IPS-NIHi7 (cell line): ENCODE data around the gene ATM.
"Not testable (repeated sequence)": the region's sequence is repeated elsewhere in the genome, so short reads cannot be mapped to it uniquely, and the experiment has no call there.

Experiments
- DNase-seq: peaks from one replicate; pipeline ENCODE4 v3.0.0; 2012; ENCODE audit warnings: mixed read lengths; ENCODE audit errors: extremely low spot score

ATM gene

GRCh38 chr11:108278546-108278945 lies 55.7 kb downstream of the ATM start:
- peak; percentile 7 for DNase-seq

- no peak for DNase-seq
Observed at GRCh38 chr11:108278954-108279353, 56.1 kb downstream of the ATM start.

DNA sequence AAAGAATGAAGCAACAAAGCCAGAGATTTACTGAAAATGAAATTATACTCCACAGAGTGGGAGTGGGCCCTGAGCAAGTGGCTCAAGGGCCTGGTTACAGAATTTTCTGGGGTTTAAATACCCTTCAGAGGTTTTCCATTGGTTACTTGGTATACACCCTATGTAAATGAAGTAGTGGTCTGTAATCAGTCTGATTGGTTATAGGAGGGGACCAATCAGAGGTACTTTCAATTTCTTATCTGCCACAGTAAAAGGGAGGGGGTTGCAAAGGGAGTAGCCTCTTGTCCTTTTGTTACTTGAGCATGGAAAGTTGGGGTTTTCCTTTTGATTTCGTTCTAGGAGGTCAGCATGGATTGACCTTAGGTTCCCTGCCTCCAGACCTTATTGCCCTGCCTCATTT lies 63.5 kb downstream of the ATM start:
- DNase-seq = no peak

- no peak for DNase-seq
Observed at GRCh38 chr11:108286956-108287355, 64.1 kb downstream of the ATM start.

DNA sequence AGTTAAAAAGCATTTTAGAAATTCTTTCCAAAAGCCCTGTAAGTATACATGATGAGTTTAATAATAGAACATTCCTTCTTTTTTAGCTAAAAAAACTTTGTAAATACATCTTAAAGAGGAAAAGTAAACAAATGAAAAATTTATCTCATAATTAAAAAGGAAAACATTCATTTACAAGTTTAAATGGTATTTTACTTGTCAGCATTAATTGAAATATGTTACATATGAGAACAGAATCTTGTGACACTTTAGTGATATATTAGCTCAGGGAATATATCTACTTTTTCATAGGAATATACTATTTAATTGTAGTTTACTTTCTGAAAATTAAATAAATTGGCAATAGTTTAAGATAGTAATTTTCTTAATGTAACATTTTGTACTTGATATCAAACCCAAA lies 66.2 kb downstream of the ATM start:
- DNase-seq = not testable (repeated sequence)

DNA sequence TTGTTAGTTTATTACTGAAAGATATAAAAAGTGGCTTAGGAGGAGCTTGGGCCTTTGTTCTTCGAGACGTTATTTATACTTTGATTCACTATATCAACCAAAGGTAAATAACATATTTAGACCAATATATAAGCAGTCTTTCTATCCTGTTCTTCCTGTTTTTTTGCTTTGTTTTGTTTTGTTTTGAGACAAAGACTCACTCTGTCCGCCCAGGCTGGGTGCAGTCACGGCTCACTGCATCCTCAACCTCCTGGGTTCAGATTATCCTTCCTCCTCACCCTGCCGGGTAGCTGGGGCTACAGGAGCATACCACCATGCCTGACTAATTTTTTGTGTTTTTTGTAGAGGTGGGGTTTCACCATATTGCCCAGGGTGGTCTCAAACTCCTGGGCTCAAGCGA lies 66.8 kb downstream of the ATM start:
- DNase-seq = no peak

GRCh38 chr11:108293229-108293628 lies 70.4 kb downstream of the ATM start:
- no peak for DNase-seq

DNA sequence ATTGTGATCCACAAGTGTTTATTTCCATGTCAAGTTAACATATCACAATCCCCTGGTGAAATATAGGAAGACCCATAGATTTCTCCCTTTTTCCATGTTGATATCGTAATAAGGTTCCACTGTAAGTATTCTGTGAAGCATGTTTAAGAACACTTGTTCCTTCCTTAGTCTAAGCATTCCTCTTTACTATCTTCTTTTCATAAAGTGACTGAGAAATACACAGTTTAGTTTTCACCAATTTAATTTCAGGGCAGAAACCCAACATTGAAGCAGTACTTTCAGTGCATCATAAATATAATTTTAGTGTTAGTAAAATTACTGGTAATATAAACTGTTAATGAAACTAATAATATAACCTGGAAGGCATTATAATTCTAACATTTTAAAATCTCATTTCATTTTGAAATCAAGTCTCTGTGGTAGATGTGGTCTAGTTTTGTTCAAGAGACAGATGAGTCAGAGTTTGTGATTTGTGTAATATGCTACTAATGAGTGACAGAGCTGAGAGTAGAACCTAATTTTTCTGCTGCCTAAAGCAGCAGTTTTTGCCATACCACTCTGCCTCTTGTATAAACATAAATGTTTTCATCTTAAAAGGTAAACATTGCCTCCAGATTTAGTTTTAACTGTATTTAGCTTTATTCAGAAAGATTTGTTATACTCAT lies 79.4 kb downstream of the ATM start:
- DNase-seq = no peak

DNA sequence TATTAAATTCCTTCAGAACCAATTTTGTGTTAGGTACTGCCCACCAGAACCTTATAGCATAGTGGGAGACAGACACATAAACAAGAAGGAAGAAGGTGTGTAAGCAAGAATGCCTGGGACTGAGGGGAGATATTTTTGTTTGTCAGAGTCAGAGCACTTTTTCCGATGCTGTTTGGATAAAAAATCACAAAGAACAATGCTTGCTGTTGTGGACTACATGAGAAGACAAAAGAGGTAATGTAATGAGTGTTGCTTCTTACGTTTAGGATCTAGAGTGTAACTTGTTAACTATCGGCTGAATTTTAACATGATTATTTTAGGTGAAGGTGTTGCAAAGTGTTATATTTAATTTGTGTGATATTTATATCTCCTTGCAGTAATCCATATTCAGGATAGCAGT lies 84.9 kb downstream of the ATM start:
- DNase-seq = no peak

DNA sequence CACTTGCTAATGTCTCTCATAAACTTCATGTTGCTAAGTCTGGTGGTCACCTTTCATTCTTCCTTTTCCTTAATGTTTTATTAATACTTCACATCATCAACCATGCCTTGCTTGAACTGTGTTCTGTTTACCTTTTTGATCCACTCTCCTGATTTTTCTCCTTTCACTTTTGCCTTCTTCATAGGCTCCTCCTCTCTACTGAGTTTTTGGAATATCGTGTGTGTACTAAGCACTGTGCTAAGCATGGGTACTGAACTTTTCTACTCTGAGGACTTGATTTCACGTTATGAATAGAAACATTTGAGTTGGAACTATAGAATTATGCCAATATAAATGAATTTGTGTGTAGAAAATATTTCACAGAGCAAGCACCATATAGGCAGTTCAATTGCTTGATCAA lies 90.6 kb downstream of the ATM start:
- DNase-seq = no peak

DNA sequence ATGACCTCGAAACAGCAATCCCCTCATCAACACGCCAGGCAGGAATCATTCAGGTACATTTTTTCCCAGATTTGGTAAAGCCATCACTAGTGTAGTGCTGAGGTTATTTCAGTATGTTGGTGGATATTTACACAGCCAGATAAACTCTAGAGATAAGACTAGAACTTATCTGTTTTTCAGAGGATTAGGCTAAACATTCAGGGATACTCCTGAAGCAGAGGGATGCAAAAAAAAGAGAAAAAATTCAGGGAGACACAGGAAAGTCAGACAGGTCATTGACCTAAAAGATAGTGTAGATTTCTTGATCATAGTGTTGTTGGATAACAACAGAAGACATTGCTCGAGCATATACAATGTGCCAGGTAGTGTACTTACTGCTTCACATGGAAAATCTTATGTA lies 93.2 kb downstream of the ATM start:
- no peak for DNase-seq

GRCh38 chr11:108319541-108320145 lies 96.8 kb downstream of the ATM start:
- no peak for DNase-seq

DNA sequence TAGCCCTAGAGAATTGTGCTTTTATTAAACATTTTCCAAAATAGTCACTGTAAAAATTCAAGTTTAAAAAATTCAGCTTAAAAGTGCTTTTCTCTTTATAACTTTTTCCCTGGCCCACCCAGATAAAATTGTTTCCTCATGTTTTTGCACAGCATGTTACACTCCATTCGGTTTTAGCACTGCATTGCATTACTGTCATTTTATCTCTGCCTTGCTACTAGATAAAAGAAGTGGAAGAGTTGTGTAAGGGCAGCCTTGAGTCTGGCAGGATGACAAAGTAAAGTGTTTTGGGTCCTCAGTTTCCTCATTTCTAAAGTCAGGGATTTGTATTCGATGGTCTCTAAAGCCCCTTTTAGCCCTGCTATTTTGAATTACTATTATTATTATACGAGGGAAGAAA lies 99.8 kb downstream of the ATM start:
- no peak for DNase-seq

- DNase-seq = no peak
Observed at GRCh38 chr11:108324587-108324986, 101.7 kb downstream of the ATM start.

DNA sequence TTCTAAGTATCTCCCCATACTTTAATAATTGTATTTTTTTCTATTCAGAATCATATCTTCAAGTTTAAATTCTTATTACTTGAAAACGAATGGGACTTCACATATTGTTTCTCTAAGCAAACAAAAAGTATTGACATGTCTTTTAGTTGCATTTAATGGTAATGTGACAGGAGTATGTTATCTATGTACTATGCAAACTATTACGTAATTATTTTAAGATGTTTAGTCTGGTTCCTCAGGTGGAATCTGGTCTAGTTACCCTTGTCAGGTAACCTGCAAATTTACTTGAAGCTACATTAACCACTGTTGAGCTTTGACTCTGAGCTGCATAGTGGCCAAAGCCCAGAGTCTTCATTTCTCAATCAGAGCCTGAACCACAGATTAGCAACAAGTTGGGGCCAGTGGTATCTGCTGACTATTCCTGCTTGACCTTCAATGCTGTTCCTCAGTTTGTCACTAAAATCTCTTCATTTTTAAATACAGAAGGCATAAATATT lies 110.6 kb downstream of the ATM start:
- DNase-seq = no peak

GRCh38 chr11:108338750-108339149 lies 115.9 kb downstream of the ATM start:
- DNase-seq = no peak

DNA sequence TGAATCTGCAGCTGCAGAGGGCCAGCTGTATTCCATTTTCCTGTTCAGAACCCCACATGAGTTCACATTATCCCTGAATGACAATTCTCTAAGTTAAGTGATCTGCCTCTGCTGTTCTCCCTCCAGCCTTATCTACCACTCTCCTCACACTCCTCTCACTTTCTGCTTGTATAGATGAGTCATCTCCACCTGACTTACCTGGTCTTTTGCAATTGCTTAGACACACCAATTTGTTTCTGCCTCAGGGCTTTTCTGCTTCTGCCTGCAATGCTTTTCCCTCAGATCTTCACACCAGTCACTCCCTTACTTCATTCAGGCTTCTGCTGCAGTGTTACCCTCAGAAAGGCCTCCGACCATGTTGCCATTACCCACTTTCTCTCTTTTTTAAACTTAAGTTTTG lies 118.1 kb downstream of the ATM start:
- DNase-seq = peak; percentile 73

GRCh38 chr11:108341654-108342053 lies 118.8 kb downstream of the ATM start:
- no peak for DNase-seq

GRCh38 chr11:108343714-108344113 lies 120.8 kb downstream of the ATM start:
- no peak for DNase-seq

DNA sequence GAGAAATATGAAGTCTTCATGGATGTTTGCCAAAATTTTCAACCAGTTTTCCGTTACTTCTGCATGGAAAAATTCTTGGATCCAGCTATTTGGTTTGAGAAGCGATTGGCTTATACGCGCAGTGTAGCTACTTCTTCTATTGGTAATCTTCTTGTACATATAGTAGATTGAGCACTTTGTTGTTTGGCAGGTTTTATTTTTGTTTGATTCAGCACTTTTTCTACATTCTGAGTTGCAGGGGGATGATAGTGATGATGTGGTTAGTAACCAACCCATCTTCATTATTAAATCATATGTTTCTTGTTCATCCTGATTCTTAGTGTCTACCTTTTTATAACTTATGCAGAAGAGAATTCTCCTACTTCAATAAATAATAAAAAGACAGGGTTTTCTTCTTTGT lies 122.9 kb downstream of the ATM start:
- no peak for DNase-seq

DNA sequence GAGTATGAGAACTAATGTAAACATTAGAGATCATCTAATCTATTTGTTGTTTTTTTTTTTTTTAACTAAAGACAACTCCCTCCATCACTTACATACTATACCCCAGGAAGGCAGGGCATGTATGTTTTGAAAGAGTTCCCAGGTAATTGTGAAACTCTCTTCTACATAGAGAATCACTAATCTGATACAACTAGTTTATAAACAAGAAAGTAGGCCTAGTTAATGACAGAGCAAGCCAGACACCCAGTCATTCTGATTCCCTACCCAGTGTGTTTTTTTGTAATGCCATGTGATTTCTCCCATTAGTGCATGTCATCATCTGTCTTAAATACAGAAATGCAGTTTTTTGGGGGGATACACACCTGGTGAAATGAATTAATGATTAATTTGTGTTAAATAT lies 123.6 kb downstream of the ATM start:
- DNase-seq = no peak

DNA sequence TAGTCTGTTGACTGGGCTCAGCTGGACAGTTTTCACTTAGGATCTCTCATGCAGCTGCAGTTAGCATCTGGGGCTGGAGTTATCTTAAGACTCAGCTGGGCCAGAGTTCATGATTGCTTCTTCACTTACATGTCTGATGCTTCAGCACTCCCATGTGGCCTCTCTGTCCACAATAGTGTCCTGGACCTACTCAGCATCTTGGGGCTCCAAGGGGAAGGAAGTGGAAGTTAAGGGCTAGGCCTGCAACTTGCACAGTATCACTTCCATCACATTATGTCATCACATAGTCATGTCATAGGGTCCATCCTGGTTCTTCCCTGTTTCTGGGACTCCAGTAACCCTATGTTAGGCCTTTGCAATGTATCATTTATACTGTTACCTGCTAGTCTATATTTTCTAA lies 128.6 kb downstream of the ATM start:
- DNase-seq = no peak

DNA sequence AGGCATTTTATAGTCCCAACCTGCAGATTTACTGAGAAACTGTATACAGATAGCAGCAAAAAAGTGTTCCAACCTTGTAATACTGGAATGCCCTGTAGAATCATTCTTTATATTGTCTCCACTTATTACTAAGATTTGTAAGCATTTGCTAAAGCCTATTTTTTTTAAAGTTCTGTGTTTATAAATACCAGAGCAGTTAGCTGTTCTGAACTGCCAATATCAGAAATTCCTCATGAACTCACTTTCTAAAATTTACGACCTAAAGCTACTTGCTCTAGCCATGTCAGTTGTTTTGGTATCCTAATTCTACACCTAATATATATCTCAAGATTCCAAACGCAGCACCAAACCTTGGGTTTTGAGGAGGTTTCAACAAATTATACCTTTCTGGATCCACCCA lies 141.3 kb downstream of the ATM start:
- DNase-seq = no peak

- DNase-seq = no peak
Observed at GRCh38 chr11:108368134-108368533, 145.3 kb downstream of the ATM start.
